K562 (cell line): ENCODE results near the gene UBN1.

Experiments
- ELF1 ChIP-seq: fragments of 200-800 bp; sonication (Bioruptor generic); IDR thresholded peaks from 2 replicates; pipeline ENCODE4 v1.6.1; 2016; ENCODE audit warnings: missing genetic modification characterization, missing compliant biosample characterization
- MYBL2 ChIP-seq, 2 experiments: fragments of 450-650 bp in 1 of 2; sonication (generic) in 1 of 2; formaldehyde crosslinking in 1 of 2; IDR thresholded peaks; 2 replicates each; pipeline versions ENCODE4 v1.6.1 to v1.8.1; 2017 to 2022; ENCODE audit warnings: borderline replicate concordance in 1 of 2, inconsistent platforms in 1 of 2, low read depth in 1 of 2, mild to moderate bottlenecking in 1 of 2, missing genetic modification reagents in 1 of 2, moderate library complexity in 1 of 2
- SIN3A ChIP-seq, 2 experiments: fragments of 150-350 bp in 1 of 2; IDR thresholded peaks; 2 replicates each; pipeline ENCODE4 v1.6.1; 2011 to 2016; ENCODE audit warnings: borderline replicate concordance in 2 of 2, low read depth in 2 of 2, low read length in 2 of 2, mild to moderate bottlenecking in 2 of 2, moderate library complexity in 2 of 2; ENCODE audit not compliant: control insufficient read depth in 1 of 2
- SRSF1 ChIP-seq: fragments of 200-400 bp; formaldehyde crosslinking; IDR thresholded peaks from 2 replicates; pipeline ENCODE4 v1.6.1; 2017; ENCODE audit warnings: mild to moderate bottlenecking, low read depth, low read length, moderate library complexity
- TAL1 ChIP-seq: fragments of 450-650 bp; IDR thresholded peaks from 2 replicates; pipeline ENCODE4 v1.6.1; 2016; ENCODE audit warnings: mild to moderate bottlenecking
- ZFP30 ChIP-seq: fragments of 250-450 bp; sonication (Bioruptor Pico); IDR thresholded peaks from 2 replicates; pipeline ENCODE4 v1.8.0; 2022; ENCODE audit warnings: moderate library complexity, mild to moderate bottlenecking, inconsistent platforms, borderline replicate concordance
- ZNF12 ChIP-seq: sonication (generic); formaldehyde crosslinking; IDR thresholded peaks from 2 replicates; pipeline ENCODE4 v1.4.0; 2020; ENCODE audit warnings: mild to moderate bottlenecking, missing genetic modification reagents
- TF ChIP-seq, protein P1 (sequence below): sonication (generic); formaldehyde crosslinking; IDR thresholded peaks from 2 replicates; pipeline ENCODE4 v1.9.0; 2022; ENCODE audit warnings: mild to moderate bottlenecking, missing genetic modification reagents
- TF ChIP-seq, protein P2 (sequence below), 3 experiments: IDR thresholded peaks in 2 of 3; conservative IDR thresholded peaks in 1 of 3; 2 replicates each; pipeline ENCODE4 v1.5.1; 2011 to 2012; ENCODE audit warnings: low read length in 3 of 3, mild to moderate bottlenecking in 3 of 3, control low read depth in 2 of 3, improper control_type of control experiment in 1 of 3, inconsistent platforms in 1 of 3, low read depth in 1 of 3, mixed read lengths in 1 of 3, moderate library complexity in 1 of 3; ENCODE audit not compliant: insufficient read depth in 2 of 3
- TF ChIP-seq, protein P3 (sequence below): fragments of 450-650 bp; IDR thresholded peaks from 2 replicates; pipeline ENCODE4 v1.6.1; 2014; ENCODE audit warnings: low read depth, mild to moderate bottlenecking, moderate library complexity, borderline replicate concordance

DNA sequence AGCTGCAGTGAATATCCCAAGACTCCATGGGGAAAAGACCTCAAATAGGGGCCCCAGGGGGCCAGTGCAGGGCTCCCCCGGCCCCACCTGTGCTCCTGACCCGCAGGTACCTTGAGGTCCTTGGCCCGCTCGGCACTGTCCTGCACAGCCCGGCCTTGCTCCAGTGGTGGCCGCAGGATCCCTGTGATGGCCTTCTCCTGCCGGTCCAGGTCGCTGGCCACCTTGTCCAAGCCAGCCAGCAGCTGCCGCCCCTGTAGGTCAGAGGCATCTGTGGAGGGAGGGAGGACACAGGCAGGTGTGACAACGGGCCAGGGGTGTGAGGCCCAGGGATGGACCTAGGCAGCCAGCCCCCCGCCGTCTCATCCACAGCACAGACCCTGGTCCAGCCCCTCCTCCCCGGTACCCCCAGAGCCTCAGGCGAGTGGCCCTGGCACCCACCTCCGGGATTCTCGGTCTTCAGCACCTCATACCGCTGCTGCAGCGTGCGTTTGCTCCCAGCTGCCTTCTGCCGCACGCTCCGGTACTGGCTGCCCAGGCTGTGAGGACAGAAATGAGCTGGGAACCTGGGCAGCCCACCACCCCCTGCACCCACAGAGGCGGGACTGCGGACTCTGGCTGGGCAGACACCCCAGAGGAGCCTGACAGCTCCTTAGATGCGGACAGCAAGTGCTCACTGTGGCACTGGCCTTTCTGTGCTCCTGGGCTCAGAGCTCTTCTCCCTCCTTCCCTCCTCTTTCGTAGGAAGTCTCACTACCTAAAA is 46.0 kb downstream of the UBN1 start:
- TF ChIP-seq, protein P1, sequence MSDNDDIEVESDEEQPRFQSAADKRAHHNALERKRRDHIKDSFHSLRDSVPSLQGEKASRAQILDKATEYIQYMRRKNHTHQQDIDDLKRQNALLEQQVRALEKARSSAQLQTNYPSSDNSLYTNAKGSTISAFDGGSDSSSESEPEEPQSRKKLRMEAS, result no peak
- TF ChIP-seq, protein P2, sequence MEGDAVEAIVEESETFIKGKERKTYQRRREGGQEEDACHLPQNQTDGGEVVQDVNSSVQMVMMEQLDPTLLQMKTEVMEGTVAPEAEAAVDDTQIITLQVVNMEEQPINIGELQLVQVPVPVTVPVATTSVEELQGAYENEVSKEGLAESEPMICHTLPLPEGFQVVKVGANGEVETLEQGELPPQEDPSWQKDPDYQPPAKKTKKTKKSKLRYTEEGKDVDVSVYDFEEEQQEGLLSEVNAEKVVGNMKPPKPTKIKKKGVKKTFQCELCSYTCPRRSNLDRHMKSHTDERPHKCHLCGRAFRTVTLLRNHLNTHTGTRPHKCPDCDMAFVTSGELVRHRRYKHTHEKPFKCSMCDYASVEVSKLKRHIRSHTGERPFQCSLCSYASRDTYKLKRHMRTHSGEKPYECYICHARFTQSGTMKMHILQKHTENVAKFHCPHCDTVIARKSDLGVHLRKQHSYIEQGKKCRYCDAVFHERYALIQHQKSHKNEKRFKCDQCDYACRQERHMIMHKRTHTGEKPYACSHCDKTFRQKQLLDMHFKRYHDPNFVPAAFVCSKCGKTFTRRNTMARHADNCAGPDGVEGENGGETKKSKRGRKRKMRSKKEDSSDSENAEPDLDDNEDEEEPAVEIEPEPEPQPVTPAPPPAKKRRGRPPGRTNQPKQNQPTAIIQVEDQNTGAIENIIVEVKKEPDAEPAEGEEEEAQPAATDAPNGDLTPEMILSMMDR (IDR thresholded peaks at IDR 0.05 in 2 of 3, conservative IDR thresholded peaks at IDR 0.05 in 1 of 3; ENCODE audit: insufficient read depth in 2 of 3, low read depth in 1 of 3, low read length in 3 of 3), result no peak
- TF ChIP-seq SIN3A (IDR thresholded peaks at IDR 0.05; ENCODE audit: borderline replicate concordance in 2 of 2, control insufficient read depth in 1 of 2, low read depth in 2 of 2, low read length in 2 of 2) (no peak), TAL1 (no peak), ZFP30 (CRISPR knock-in tag) (no peak), ELF1 (tag) (no peak), MYBL2 (IDR thresholded peaks at IDR 0.05; ENCODE audit: low read depth) (no peak), MYBL2 (CRISPR knock-in tag; IDR thresholded peaks at IDR 0.05; ENCODE audit: borderline replicate concordance) (no peak), ZNF12 (no peak), SRSF1 (no peak)
- TF ChIP-seq, protein P3, sequence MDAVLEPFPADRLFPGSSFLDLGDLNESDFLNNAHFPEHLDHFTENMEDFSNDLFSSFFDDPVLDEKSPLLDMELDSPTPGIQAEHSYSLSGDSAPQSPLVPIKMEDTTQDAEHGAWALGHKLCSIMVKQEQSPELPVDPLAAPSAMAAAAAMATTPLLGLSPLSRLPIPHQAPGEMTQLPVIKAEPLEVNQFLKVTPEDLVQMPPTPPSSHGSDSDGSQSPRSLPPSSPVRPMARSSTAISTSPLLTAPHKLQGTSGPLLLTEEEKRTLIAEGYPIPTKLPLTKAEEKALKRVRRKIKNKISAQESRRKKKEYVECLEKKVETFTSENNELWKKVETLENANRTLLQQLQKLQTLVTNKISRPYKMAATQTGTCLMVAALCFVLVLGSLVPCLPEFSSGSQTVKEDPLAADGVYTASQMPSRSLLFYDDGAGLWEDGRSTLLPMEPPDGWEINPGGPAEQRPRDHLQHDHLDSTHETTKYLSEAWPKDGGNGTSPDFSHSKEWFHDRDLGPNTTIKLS, result no peak
